Pancreas (tissue), 10 donors: ENCODE data around the gene PDHA2. TPM values are rescaled to one million over a fixed set of nuclear protein-coding genes. Genes with fewer than 3 reads are reported as not detected.

Source experiments
- ATAC-seq, 4 donors: fragments of 200-7000 bp; cut with Tn5 transposase; one replicate each; pipeline versions ENCODE4 v1.8.0 to v1.9.1; 2020; ENCODE audit warnings: mild to moderate bottlenecking in 4 of 4, moderate library complexity in 4 of 4
- DNase-seq, 6 donors: peaks; one replicate each; pipeline ENCODE4 v3.0.0-alpha.2; 2020
- FAIRE-seq: peaks from 2 replicates; lab custom pipeline; 2012; peaks lifted over from hg19 to GRCh38; lab: Jason Lieb, UNC
- H3K27ac ChIP-seq, 4 donors: fragments of 200-600 bp; sonication (generic); 1 replicate in 3 of 4; 2 replicates in 1 of 4; pipeline versions ENCODE4 v1.5.0 to v1.8.0; 2020
- H3K27me3 ChIP-seq, 4 donors: fragments of 200-600 bp; one replicate each; pipeline ENCODE4 v1.8.0; 2021
- H3K36me3 ChIP-seq, 3 donors: fragments of 200-600 bp; sonication (generic) in 1 of 3; one replicate each; pipeline versions ENCODE4 v1.5.0 to v1.8.0; 2020 to 2021
- H3K4me1 ChIP-seq, 3 donors: fragments of 200-600 bp; one replicate each; pipeline ENCODE4 v1.8.0; 2021
- H3K4me3 ChIP-seq, 4 donors: fragments of 200-600 bp; sonication (generic) in 2 of 4; one replicate each; pipeline versions ENCODE4 v1.5.0 to v1.8.0; 2020 to 2021
- H3K9me3 ChIP-seq, 4 donors: fragments of 200-600 bp; one replicate each; pipeline ENCODE4 v1.8.0; 2021
- WGBS, 2 donors: extraction: QIAGEN DNeasy Blood & Tissue Kit; methylation state at CpG; one replicate each; pipeline ENCODE4 v1.1.7; 2013; 5-methylcytosine and 5-hydroxymethylcytosine counted together
- intact Hi-C, 3 donors: fragments of 100-400 bp; cut with DNase I; formaldehyde crosslinking; loops; one replicate each; pipeline versions ENCODE4 v1.11.1 to v1.14.2; 2022
- polyA plus RNA-seq, 2 donors: library from polyadenylated mRNA; stranded (reverse); fragments of 200-250 nt; gene quantifications; one replicate each; pipeline ENCODE4 v1.2.3, GENCODE V29; 2013
- total RNA-seq, 6 donors: library from RNA; stranded (reverse); fragmentation: NEBNext Ultra II Directional in 4 of 6; extraction: Animal tissue kit (Norgen Biotek cat#: 25700) in 4 of 6; gene quantifications; one replicate each; pipeline versions ENCODE4 v1.2.1 to v1.2.4, GENCODE V29; 2021 to 2023
- TF ChIP-seq, protein P1 (sequence below), 4 donors: fragments of 200-600 bp; sonication (generic) in 3 of 4; IDR thresholded peaks; one replicate each; pipeline versions ENCODE4 v1.5.0 to v1.8.0; 2021; ENCODE audit warnings: antibody characterized with exemption in 4 of 4
- donor health status: healthy with polysubstance abuse.
- donor health status: DM: no; HTN: no; CAD: no; lungs with moderate emphysema.
- donor health status: DM: no; HTN: no; CAD: no.
- donor health status: control.
- donor health status: control.
- donor health status: Bipolar disorder and iron deficiency.
- donor health status: DM: yes; HTN: yes; CAD: no.
- donor health status: DM: no; HTN: no; CAD: no.
- donor health status: DM: no; HTN: no; CAD: no.
- donor health status: DM: yes; HTN: yes; CAD: no.

The PDHA2 gene
- total and polyA plus RNA-seq, 8 donors = not detected

- intact Hi-C loops = no loop called here
- no peak for FAIRE-seq
These were observed 9.2 kb upstream of the PDHA2 start for GRCh38 chr4:95830651-95831050.

GRCh38 chr4:95831166-95831565, 8.7 kb upstream of the PDHA2 start:
- WGBS, 2 donors = 43 to 45% methylated on average over 4 of the region's 4 CpGs
- TF ChIP-seq, protein P1, sequence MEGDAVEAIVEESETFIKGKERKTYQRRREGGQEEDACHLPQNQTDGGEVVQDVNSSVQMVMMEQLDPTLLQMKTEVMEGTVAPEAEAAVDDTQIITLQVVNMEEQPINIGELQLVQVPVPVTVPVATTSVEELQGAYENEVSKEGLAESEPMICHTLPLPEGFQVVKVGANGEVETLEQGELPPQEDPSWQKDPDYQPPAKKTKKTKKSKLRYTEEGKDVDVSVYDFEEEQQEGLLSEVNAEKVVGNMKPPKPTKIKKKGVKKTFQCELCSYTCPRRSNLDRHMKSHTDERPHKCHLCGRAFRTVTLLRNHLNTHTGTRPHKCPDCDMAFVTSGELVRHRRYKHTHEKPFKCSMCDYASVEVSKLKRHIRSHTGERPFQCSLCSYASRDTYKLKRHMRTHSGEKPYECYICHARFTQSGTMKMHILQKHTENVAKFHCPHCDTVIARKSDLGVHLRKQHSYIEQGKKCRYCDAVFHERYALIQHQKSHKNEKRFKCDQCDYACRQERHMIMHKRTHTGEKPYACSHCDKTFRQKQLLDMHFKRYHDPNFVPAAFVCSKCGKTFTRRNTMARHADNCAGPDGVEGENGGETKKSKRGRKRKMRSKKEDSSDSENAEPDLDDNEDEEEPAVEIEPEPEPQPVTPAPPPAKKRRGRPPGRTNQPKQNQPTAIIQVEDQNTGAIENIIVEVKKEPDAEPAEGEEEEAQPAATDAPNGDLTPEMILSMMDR (IDR thresholded peaks at IDR 0.05) = no peak
- intact Hi-C loops = no loop called here
- FAIRE-seq (no peak), ATAC-seq (no peak), DNase-seq (no peak)
- Histone ChIP-seq H3K4me1 (no peaks in the 10 kb centered on the region), H3K27ac (no peak overlapping the region), H3K9me3 (no peaks in the 10 kb centered on the region), H3K36me3 (no peaks in the 10 kb centered on the region), H3K27me3 (no peaks in the 10 kb centered on the region), H3K4me3 (no peak overlapping the region)

More at GRCh38 chr4:95830651-95831050, 9.2 kb upstream of the PDHA2 start:
- H3K27ac ChIP-seq = no peak overlapping the region
- no peak for ATAC-seq
- no peaks in the 10 kb centered on the region for H3K36me3 ChIP-seq
- no peaks in the 10 kb centered on the region for H3K27me3 ChIP-seq
- TF ChIP-seq, protein P1 (IDR thresholded peaks at IDR 0.05) = no peak
- H3K4me1 ChIP-seq = no peaks in the 10 kb centered on the region
- 75 to 87% methylated on average over 2 of the region's 2 CpGs for WGBS, 2 donors
- no peaks in the 10 kb centered on the region for H3K9me3 ChIP-seq
- no peak overlapping the region for H3K4me3 ChIP-seq
- no peak for DNase-seq

DNA sequence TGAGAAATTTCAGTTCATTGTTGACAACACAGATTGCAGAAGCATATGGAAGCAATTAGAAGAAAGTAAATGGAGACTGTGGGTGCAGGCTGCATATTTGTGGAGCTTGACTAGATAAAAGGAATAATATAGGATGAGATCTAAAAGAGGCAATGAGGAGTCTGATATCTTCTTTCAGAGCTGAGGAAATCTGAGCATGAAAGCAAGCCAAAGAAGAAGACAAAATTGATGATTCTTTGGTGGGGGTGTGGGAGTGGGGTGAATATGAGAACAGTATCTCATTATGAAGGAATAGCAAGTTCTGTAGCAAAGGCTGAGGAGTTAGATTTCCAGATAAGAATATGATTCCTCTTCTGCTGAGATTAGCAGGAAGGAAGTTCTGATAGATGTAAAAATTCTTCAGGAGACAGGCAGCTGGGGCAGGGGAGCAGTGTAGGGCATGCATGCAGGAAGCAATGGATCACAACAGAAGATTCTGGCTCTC, 6.1 kb upstream of the PDHA2 start:
- intact Hi-C loops = no loop called here
- no peak overlapping the region for H3K4me3 ChIP-seq
- DNase-seq (no peak), ATAC-seq (no peak), FAIRE-seq (no peak)
- TF ChIP-seq, protein P1 (IDR thresholded peaks at IDR 0.05) = no peak
- H3K4me1 ChIP-seq = no peaks in the 10 kb centered on the region
- H3K27ac ChIP-seq = no peak overlapping the region
- no peaks in the 10 kb centered on the region for H3K27me3 ChIP-seq
- no peaks in the 10 kb centered on the region for H3K36me3 ChIP-seq
- no peaks in the 10 kb centered on the region for H3K9me3 ChIP-seq

DNA sequence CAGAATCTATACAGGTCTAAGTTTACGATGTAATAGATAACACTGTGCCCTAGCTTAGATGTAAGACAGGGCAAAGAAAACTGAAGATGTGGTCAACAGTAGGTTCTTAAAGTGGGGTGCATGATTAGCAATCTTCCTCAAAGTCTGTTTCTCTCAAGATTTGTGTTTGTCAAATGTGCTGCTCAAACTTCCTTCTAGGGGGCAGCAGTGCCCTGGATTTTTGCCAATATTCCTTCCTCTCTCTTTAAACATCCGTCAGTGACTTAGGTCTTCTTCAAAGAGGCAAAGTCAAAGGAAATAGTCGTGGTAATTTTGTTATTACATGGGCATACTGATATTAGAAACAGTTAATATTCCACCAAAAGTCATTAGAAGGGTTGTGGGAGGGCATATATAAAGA, 4.2 kb upstream of the PDHA2 start:
- Histone ChIP-seq H3K27ac (no peak overlapping the region), H3K36me3 (no peaks in the 10 kb centered on the region), H3K4me3 (no peak overlapping the region), H3K27me3 (no peaks in the 10 kb centered on the region), H3K4me1 (no peaks in the 10 kb centered on the region), H3K9me3 (no peaks in the 10 kb centered on the region)
- TF ChIP-seq, protein P1 (IDR thresholded peaks at IDR 0.05) = no peak
- DNase-seq (no peak), ATAC-seq (no peak), FAIRE-seq (no peak)
- 32 to 36% methylated on average over 3 of the region's 3 CpGs for WGBS, 2 donors
- intact Hi-C loops = no loop called here

DNA sequence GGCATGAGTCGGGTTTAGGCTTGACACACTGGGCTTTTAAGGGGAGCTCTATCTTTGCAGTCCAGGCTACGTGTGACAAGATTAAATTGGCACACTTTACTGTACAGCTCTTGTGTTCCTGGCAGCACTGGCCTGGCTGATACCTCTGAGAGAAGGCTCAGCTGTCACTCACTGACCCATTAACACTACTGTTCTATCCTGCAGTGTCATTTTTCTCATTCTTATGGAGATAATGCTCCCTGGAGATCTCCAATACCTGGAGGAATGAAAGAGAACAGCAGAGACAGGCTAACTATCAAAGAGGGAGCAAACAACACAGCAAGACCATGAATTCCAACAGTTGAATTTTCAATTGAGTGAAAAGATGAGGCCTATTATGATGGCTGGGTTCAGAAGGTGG, 1.7 kb upstream of the PDHA2 start:
- DNase-seq = no peak
- H3K4me3 ChIP-seq = no peak overlapping the region
- no peak overlapping the region for H3K27ac ChIP-seq
- no peaks in the 10 kb centered on the region for H3K4me1 ChIP-seq
- intact Hi-C loops = no loop called here
- no peak for FAIRE-seq
- no peaks in the 10 kb centered on the region for H3K9me3 ChIP-seq
- TF ChIP-seq, protein P1 (IDR thresholded peaks at IDR 0.05) = no peak
- no peaks in the 10 kb centered on the region for H3K36me3 ChIP-seq
- 53 to 62% methylated on average over 2 of the region's 2 CpGs for WGBS, 2 donors
- H3K27me3 ChIP-seq = no peaks in the 10 kb centered on the region
- no peak for ATAC-seq
